LNCaP clone FGC (cell line): Measurements from ENCODE around the gene MAML2.

ENCODE experiments used
- DNase-seq: peaks from one replicate; pipeline ENCODE4 v3.0.0-alpha.2; 2011; ENCODE audit warnings: low read depth
- H3K4me3 ChIP-seq: 2 replicates; pipeline ENCODE4 v1.5.1; 2011; ENCODE audit warnings: mild to moderate bottlenecking, low read depth, low read length, control low read depth
- TF ChIP-seq, protein P1 (sequence below): IDR thresholded peaks from 2 replicates; pipeline ENCODE4 v1.5.1; 2012; ENCODE audit warnings: mild to moderate bottlenecking; ENCODE audit not compliant: control insufficient read depth, insufficient read depth; ENCODE audit errors: extremely low read depth

The MAML2 gene

DNA sequence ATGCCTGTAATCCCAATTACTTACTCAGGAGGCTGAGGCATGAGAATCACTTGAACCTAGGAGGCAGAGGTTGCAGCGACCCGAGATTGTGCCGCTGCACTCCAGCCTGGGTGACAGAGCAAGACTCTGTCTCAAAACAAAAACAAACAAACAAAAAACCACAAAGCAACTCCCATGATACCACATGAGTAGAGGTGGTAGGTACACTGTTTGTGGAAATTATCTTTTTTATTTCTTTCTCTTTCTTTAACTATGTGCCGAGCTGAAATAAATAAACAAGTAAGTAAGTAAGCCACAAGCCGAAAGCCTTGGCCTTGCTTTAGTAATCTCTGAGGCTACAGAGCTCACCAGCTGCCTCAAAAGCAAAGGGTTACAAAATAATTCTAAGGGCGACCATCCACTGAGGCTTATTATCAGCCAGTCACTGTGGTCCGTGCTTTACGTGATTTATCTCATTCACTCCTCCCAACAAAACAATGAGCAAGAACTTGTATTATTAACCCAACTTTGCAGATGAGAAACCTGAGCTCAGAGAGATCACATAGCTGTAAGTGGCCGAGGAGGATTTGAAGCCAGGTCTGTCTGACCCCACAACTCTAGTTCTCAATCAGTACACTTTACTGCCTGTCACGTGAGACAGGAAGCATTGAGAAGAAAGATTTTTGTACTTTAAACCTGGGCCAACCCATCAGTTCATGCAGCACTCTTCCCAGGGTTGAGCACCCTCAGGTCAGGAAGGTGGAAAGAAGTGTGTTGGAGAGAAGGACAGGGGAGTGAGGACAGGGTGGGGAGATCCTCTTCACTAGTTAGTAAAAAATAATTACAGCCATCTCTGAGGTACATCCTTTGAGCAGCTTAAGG, 349.3 kb downstream of the MAML2 start:
- TF ChIP-seq, protein P1, sequence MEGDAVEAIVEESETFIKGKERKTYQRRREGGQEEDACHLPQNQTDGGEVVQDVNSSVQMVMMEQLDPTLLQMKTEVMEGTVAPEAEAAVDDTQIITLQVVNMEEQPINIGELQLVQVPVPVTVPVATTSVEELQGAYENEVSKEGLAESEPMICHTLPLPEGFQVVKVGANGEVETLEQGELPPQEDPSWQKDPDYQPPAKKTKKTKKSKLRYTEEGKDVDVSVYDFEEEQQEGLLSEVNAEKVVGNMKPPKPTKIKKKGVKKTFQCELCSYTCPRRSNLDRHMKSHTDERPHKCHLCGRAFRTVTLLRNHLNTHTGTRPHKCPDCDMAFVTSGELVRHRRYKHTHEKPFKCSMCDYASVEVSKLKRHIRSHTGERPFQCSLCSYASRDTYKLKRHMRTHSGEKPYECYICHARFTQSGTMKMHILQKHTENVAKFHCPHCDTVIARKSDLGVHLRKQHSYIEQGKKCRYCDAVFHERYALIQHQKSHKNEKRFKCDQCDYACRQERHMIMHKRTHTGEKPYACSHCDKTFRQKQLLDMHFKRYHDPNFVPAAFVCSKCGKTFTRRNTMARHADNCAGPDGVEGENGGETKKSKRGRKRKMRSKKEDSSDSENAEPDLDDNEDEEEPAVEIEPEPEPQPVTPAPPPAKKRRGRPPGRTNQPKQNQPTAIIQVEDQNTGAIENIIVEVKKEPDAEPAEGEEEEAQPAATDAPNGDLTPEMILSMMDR, result no peak
- no peak overlapping the region for H3K4me3 ChIP-seq
- DNase-seq, result no peak

DNA sequence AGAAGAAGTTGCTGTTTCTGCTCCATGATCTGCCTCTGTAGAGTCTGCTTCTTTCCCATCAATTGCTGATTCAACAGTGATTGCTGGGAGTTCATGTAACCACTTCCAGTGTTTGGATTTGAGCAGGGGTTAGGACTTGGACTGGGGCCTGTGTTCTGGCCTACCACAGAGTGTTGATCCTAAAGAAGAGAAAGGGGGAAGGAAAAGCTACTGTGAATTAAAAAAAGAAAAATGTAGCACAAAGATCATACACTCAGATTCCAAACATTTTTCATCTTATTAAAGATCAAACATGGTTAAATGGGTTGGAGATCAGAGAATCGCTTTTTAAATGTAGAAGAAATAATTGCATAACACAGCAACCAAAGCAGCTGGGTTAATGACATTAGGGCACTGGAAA, 351.4 kb downstream of the MAML2 start:
- no peak overlapping the region for H3K4me3 ChIP-seq
- TF ChIP-seq, protein P1, result no peak
- DNase-seq, result no peak

DNA sequence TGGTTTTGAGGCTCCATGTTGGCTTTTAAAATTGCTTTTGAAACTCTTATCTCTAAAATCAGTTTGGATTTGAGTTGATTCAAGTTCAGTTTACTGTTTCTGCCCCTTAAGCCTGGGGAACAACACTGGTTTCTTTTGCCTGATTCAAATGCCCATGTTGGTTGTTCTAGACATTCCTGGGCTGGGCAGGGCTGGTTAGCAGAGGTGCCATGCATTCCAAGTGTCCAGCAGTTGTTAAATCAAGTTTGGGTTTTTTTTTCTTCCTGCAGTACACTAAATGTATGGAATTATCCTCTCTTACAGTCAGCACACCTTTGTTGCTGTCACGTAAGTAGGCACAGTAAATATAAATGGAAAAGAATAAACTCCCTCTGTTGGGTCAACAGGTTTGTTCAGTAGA, 351.9 kb downstream of the MAML2 start:
- DNase-seq, result no peak
- TF ChIP-seq, protein P1, result no peak
- no peak overlapping the region for H3K4me3 ChIP-seq

DNA sequence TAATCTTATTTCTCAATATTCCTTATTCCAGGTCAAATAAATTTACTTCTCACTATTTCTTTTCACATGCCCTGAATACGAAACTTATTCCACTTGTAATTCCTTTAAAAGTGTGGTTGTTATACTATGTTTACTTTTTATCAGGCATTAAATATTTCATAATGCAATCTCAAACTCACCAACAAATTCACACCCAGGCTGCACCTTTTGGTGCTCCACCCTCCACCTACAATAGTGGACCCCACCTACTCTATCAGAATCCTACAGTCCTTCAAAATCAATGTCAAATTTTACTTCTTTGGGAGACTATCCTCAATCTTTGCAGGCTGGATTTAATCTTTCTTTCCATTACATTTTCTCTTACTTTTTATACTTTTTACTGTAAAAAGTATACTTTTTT, 353.2 kb downstream of the MAML2 start:
- no peak overlapping the region for H3K4me3 ChIP-seq
- TF ChIP-seq, protein P1, result no peak
- DNase-seq, result no peak

DNA sequence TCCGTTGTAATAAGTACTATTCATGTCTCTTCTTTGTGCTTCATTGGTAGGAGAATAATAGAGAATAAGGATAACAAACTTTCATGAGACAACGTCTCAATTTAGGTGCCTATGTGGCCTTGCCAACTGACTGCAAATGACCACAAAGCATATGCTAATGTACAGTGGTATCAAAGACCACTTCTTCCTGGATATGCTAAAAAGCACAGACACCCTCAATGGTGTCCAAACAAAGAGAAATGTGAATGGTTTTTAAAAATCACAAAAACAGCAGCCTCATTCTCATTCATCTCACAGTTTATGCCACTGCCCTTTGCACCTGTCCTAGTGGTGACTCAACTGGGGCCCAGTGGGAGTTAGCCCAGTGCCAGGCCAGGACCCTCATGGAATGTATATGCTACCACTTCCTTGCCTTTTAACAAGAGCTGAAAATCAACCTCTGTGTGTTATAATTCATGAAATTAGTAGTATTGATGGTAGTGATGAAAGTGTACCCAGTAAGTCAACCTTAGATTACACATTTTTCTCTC, 353.9 kb downstream of the MAML2 start:
- TF ChIP-seq, protein P1, result no peak
- DNase-seq, result no peak
- H3K4me3 ChIP-seq, result no peak overlapping the region

DNA sequence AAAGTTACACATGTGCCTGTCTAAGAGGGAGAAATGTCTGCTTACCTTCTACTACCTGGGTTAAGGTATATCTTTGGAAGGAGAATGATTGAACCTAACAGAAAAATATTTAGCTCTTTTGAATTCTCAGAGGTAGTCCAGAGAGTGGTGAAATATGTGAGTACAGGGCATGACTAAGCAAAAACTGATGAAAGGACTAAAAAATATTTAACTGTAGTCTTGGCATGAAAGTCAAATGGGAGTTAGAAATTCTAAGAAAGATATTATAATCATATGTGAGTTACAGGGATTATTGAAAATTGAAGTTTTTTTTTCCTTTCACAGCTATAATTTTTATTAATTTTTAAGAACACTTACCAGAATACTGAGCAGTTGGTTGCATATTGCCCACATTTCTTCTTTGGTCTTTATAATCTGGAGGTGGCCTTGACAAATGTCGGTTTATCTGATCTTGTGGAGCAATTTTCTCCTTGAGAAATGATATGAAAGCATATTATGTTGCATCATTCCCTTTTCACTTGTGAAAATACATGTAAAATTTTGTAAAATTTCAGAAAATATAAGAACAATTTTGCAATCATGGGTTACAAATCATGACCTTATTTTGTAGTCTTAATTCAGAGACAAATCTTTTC, 357.7 kb downstream of the MAML2 start:
- no peak for DNase-seq
- TF ChIP-seq, protein P1, result no peak
- no peak overlapping the region for H3K4me3 ChIP-seq

DNA sequence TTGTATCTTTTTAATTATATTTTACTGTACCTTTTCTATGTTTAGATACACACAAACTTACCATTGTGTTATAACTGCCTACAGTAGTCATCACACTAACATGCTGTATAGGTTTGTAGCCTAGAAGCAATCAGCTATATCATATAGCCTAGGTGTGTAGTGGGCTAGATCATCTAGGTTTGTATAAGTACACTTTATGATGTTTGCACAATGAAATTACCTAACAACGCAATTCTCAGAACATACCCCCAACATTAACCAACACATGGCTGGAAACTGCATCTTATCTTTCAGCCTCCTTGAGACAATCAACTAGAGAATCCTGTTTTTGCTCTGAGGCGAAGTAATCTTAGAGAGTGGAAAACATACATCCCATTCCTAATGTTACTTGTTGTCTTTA, 358.9 kb downstream of the MAML2 start:
- no peak overlapping the region for H3K4me3 ChIP-seq
- TF ChIP-seq, protein P1, result no peak
- DNase-seq, result no peak
